ENCODE data around the gene NRARP. TPM values are rescaled to one million over a fixed set of nuclear protein-coding genes. Genes with fewer than 3 reads are reported as not detected.

The NRARP gene
- total and polyA plus RNA-seq, 10 of the 15 experiments (the other 5 are each of a cell fraction or from before 2014, with no cell fraction given), result 0.06 to 9.2 (median 2.2) TPM; not detected in 2

- TF ChIP-seq NFXL1 (IDR thresholded peaks at IDR 0.05; ENCODE audit: borderline replicate concordance), result no peak
- no peak for TF ChIP-seq TBL1XR1 (IDR thresholded peaks at IDR 0.05; ENCODE audit: low read depth, low read length)
- TF ChIP-seq EP300 (IDR thresholded peaks at IDR 0.05; ENCODE audit: borderline replicate concordance in 1 of 2, control insufficient read depth in 1 of 2, low read depth in 2 of 2, low read length in 2 of 2), result no peak
- TF ChIP-seq MTA2 (IDR thresholded peaks at IDR 0.05; ENCODE audit: low read depth), result no peak
- no peak for TF ChIP-seq CUX1 (IDR thresholded peaks at IDR 0.05; ENCODE audit: insufficient replicate concordance, low read depth, low read length)
- no peak for TF ChIP-seq SKIL (IDR thresholded peaks at IDR 0.05; ENCODE audit: low read depth, poor library complexity, severe bottlenecking)
- TF ChIP-seq EZH2 (IDR thresholded peaks at IDR 0.05; ENCODE audit: borderline replicate concordance, control insufficient read depth, low read depth, low read length), result no peak
- TF ChIP-seq ZBTB33 (IDR thresholded peaks at IDR 0.05), result no peak
- peak; percentile 87 for TF ChIP-seq SMARCA5 (IDR thresholded peaks at IDR 0.05)
- no peak for TF ChIP-seq MLLT1 (IDR thresholded peaks at IDR 0.05)
- no peak for TF ChIP-seq FOXM1 (IDR thresholded peaks at IDR 0.05; ENCODE audit: low read depth, low read length)
- TF ChIP-seq ZBTB11 (CRISPR knock-in tag; IDR thresholded peaks at IDR 0.05), result no peak
- TF ChIP-seq RAD51 (IDR thresholded peaks at IDR 0.05), result no peak
- TF ChIP-seq MTA3 (IDR thresholded peaks at IDR 0.05; ENCODE audit: borderline replicate concordance, low read length), result no peak
- no peak for TF ChIP-seq HCFC1 (IDR thresholded peaks at IDR 0.05; ENCODE audit: low read length)
Measured at GRCh38 chr9:137295238-137295811, 6.7 kb downstream of the NRARP start (continued).

Data from GM12878 (cell line).